ENCODE data around the gene GNAO1.

- TF ChIP-seq CTCF (tag by site-specific recombination; IDR thresholded peaks at IDR 0.05), result no peak
- TF ChIP-seq ZSCAN16 (tag by site-specific recombination; IDR thresholded peaks at IDR 0.05), result no peak
- no peak for TF ChIP-seq ZBTB6 (tag by site-specific recombination; IDR thresholded peaks at IDR 0.05)
- no peak for TF ChIP-seq GFI1B (tag by site-specific recombination; IDR thresholded peaks at IDR 0.05)
- TF ChIP-seq ZNF707 (tag by site-specific recombination; IDR thresholded peaks at IDR 0.05), result no peak
- no peak for TF ChIP-seq SP7 (tag by site-specific recombination; IDR thresholded peaks at IDR 0.05)
Measured at GRCh38 chr16:56320811-56321558, 129.7 kb downstream of the GNAO1 start.

Data from HEK293 (cell line).